C4-2B (cell line): Measurements from ENCODE around the gene SURF1.

Experiments used
- H3K27ac ChIP-seq: fragments of 450-650 bp; 2 replicates; pipeline ENCODE4 v1.5.1; 2017
- ZFX ChIP-seq: fragments of 450-650 bp; IDR thresholded peaks from 2 replicates; pipeline ENCODE4 v1.6.1; 2017
- TF ChIP-seq, protein P1 (sequence below): fragments of 450-650 bp; conservative IDR thresholded peaks from 2 replicates; pipeline ENCODE4 v1.5.1; 2017; ENCODE audit warnings: mild to moderate bottlenecking

SURF1 gene

DNA sequence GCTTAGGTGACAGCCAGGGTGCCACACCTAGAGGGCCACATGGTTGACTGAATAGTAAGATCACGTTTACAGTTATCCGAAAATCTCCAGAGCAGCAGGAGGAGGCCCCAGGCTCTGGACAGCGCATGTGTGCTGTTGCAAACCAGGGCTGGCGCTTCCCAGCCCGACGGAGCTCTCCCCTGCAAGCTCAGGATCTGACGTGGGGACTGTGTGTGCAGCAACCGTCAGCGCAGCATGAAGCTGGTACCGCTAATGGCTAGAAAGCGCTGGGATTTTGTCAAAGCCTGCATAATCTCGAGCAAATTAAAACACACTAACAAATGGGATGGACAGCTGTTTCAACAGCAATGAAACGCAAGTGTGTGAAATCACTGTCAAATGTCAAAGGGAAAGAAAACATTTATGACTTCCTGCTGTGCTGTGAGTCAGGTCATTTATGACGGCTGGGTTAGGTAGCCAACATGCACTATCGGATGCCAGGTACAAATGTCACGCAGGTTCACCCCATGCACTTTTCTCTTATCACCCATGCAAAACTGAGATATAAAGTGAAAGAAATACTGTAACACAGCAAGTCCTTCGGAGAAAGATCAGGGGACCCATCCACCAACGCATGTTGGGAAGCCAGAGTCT, 12.1 kb upstream of the SURF1 start:
- H3K27ac ChIP-seq: peak overlapping the region; percentile 5; the same call in 1 of the 2 replicates
- TF ChIP-seq, protein P1, sequence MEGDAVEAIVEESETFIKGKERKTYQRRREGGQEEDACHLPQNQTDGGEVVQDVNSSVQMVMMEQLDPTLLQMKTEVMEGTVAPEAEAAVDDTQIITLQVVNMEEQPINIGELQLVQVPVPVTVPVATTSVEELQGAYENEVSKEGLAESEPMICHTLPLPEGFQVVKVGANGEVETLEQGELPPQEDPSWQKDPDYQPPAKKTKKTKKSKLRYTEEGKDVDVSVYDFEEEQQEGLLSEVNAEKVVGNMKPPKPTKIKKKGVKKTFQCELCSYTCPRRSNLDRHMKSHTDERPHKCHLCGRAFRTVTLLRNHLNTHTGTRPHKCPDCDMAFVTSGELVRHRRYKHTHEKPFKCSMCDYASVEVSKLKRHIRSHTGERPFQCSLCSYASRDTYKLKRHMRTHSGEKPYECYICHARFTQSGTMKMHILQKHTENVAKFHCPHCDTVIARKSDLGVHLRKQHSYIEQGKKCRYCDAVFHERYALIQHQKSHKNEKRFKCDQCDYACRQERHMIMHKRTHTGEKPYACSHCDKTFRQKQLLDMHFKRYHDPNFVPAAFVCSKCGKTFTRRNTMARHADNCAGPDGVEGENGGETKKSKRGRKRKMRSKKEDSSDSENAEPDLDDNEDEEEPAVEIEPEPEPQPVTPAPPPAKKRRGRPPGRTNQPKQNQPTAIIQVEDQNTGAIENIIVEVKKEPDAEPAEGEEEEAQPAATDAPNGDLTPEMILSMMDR: no peak
- TF ChIP-seq ZFX: no peak

DNA sequence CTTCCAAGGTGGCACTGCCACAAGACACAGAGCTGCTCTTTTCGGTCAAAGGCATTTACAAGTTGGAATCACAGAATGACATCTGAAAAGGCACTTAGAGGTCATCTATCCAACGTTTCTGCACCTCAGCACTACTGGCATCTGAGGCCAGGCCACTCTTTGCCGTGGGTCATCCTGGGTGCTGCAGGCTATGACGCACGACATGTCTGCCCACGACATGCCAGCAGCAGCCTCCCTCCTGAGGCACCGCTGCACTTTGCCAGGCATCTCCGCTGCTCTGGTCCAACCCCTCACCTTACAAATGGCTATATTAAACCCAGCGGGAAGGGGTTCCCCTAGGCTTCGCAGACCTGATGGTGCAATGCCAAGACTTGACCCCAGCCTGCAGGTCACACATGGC, 11.5 kb upstream of the SURF1 start:
- TF ChIP-seq, protein P1: no peak
- no peak for TF ChIP-seq ZFX
- no peak overlapping the region; the same call in 1 of the 2 replicates for H3K27ac ChIP-seq

DNA sequence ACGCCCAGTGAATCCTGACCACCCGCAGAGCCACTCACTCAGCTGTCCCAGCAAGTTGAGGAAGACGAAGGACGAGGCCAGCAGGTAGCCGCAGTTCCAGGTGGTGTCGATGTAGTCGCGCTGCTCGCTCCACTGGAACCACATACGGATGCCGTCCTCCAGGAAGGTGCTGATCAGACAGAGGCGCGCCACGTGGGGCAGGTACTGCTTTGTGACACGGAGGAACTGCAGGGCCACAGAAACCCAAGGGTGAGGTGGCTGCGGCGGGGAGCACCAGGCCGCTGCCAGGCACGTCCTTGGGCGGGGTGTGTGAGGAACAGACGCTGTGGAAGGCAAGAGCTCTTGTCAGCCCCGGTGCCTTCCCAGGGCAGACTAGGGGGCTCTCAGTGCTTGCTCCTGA, 10.9 kb upstream of the SURF1 start:
- no peak overlapping the region for H3K27ac ChIP-seq
- TF ChIP-seq, protein P1: no peak
- no peak for TF ChIP-seq ZFX

DNA sequence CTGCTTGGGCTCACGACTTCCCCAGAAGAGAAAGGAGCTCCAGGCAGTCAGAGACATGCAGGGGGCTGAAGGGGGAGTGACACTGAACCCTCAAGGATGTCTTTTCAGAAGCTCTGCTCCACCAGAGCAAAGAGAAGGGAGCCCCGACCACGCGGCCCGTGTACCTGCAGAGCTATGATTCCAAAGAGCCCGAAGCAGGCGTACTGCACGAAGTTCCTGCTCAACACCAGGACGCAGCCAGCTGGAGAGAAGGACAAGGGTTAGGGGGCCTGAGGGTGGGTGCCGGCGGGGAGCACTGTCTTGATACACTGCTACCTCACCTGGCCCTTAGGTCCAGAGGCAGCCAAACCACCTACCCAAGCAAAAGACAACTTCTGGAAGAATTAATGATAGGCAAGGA, 10.1 kb upstream of the SURF1 start:
- TF ChIP-seq, protein P1: no peak
- H3K27ac ChIP-seq: no peak overlapping the region

DNA sequence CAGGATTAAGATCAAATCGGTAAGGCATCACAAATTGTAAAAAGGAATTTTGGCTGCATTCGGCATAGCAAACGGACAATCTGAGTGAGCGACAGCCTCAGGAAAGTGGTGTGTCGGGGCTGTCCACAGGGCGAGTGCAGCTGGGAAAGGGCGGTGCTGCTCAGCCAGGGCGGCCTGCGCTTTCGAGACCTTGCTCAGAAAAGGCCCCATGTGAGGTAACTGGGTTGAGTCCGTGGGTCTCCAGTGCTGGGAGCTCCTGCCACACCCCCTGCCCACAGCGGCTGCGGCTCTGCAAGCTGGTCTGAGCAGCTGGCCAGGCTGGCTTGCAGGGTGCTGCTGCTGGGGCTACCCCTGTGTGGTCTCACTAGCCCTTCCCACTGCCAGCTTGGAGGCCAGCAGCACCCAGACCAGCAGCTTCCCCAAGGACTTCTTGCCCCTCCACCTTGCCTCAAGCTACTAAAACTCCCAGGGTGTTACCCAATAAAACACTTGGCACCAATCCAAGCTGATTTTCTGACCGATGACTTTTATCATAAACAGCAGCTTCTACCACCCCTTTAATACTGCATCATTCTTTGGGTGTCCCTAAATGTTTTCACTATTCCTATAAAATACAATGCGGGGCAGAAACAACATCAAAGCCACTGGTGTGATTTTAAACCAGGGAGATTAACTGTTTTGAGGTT, 6.2 kb upstream of the SURF1 start:
- no peak for TF ChIP-seq ZFX
- TF ChIP-seq, protein P1: no peak
- no peak overlapping the region for H3K27ac ChIP-seq

DNA sequence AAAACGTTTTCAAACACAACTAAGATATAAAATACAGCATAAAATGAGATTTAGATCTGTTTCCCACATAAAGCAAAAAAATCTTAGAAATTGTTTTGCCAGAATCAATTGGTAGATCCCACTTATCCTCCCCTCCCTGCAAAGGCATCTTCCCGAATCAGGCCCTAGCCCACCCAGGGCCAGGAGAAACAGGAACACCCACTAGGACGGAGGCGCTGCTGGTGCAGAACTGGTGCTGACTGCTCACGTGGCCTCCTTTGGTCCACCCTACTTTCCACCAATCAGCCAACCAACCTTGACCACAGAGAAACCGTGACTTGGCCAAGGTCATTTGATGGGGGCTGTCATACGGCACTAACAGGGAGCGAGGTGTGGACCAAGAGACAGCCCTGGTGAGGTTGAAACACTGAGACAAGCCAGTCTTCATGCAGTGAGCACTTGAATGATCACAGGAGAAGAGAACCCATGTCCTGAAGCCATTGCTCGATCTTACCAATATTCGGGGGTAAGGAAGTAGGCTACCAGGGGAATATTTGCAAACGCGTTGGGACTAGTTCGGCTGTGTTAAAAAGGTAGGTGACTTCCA, 5.3 kb upstream of the SURF1 start:
- TF ChIP-seq, protein P1: no peak
- H3K27ac ChIP-seq: no peak overlapping the region
